NCI-H128 (cell line): ENCODE measurements around the gene CCDC91.

ENCODE experiments used
- DNase-seq: peaks from one replicate; lab custom pipeline; 2025; ENCODE audit not compliant: unreplicated experiment; lab: John Stamatoyannopoulos, UW

The CCDC91 gene, protein sequence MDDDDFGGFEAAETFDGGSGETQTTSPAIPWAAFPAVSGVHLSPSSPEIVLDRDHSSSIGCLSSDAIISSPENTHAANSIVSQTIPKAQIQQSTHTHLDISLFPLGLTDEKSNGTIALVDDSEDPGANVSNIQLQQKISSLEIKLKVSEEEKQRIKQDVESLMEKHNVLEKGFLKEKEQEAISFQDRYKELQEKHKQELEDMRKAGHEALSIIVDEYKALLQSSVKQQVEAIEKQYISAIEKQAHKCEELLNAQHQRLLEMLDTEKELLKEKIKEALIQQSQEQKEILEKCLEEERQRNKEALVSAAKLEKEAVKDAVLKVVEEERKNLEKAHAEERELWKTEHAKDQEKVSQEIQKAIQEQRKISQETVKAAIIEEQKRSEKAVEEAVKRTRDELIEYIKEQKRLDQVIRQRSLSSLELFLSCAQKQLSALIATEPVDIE

GRCh38 chr12:28190321-28191050 is at the start of gene CCDC91:
Gene CCDC91, plus strand, starts transcription at chr12:28190456. Its CDS starts 66,760 bp downstream, at chr12:28257216.
- peak; percentile 50 for DNase-seq

DNA sequence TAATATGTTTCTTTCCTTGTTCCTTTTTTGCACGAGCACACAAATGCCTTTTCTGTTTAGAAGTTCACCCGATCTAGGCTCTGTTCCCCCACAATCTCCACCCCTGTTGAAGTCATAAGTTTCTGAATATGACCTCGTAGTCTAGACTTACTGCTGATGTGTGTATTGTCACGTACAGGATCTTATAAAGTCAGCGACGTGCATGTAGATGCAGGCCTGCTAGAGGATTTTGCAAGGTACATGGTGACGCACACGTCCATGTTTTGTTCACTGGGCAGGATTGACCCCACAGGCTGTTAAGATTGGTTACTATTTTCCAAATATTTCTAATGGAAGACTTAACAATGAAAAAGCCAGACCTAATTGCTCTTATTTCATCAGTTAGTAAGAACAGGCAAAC is 46.2 kb upstream of the CCDC91 start:
- no peak for DNase-seq

- no peak for DNase-seq
Measured at GRCh38 chr12:28144532-28144931, 45.7 kb upstream of the CCDC91 start.

- DNase-seq = no peak
Measured at GRCh38 chr12:28145216-28145615, 45.0 kb upstream of the CCDC91 start.

GRCh38 chr12:28149279-28149678 is 41.0 kb upstream of the CCDC91 start:
- no peak for DNase-seq

DNA sequence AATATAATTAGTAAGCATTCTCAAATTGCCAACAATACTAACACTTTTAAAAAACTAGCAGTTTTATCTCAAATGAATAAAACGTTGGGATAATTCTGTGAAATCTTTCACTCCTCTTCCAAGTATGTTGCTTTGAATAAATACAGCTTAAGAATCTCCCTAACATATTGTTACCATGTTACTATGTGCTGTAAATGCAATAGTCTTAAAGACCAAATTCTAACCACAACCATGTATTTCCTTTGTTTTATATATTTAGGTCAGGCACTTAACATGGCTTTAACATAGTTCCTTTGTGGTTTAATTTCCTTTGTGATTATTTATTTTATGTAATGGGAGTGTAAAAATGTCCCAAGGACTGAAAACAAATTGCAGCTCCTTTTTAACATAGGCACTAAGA is 33.9 kb upstream of the CCDC91 start:
- no peak for DNase-seq

DNA sequence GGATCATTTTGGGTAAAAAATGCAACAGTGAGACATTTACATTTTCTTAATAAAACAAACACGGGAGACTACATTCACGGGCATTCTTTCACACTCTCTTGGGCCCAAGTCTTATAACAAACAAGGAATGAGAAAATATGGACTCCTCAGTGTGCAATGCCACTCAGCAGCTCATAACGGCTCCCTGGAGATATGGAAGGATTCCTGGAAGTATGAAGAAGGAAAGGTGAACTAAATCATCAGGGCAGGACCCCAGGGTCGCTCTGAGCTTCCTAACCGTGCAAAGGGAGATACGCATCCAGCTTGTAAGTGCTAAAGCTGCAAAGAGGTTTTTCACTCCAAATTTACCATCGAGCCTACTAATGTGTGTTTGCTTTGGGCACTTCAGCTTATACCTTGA is 33.5 kb upstream of the CCDC91 start:
- DNase-seq = no peak

DNA sequence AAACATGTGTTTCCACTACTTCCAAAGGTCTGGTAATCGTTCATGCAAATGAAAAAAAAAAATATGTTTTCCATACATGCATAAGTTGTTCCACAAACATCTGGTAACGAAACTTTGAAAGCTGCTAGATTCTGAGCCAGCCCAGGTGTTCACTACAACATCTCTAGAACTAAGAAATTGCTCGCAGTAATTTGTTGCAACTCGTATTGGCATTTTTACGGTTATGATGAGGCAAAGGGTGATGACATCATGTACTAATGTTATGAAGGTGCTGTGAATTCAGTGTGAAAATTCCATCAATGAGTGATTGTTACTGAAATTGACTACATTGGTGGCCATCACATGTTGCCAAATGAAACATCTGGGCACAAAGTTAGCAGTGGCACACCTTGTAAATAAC is 31.9 kb upstream of the CCDC91 start:
- DNase-seq = no peak

GRCh38 chr12:28159688-28160087 is 30.6 kb upstream of the CCDC91 start:
- DNase-seq = no peak

DNA sequence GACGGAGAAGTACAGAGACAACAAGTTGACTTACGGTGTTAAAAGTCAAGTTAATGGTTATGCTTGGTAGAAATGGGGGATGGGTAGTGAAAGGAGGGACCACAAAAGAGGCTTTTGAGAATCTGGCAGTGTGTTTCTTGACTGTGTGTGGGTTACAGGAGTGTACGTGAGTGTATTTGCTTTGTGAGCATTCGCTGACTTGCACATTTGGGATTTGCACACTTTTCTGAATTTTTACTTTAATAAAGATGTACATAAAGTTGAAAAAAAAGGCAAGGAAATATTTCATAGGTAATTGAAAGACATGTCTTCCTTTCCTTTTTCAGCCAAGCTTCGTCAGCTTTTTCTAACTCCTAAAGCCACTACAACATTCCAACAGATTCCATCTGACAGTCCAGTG is 28.6 kb upstream of the CCDC91 start:
- no peak for DNase-seq

DNA sequence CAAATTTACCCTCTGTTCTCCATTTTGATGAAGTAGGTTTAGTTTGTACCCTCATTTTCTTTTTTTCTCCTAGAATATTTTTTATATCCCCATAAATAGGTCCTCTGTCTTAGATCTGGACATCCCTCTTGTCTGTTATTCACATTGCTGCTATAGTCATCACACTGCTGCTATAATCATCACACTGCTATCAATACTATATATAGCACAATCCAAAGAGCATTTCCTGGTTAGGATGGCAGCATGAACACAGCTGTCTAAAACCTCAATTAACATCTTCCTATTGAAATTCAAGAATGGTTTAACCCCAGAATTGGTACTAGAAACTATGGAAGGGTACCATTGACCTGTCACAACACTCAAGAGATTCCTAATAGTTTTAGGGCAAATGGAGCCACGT is 27.6 kb upstream of the CCDC91 start:
- DNase-seq = no peak

DNA sequence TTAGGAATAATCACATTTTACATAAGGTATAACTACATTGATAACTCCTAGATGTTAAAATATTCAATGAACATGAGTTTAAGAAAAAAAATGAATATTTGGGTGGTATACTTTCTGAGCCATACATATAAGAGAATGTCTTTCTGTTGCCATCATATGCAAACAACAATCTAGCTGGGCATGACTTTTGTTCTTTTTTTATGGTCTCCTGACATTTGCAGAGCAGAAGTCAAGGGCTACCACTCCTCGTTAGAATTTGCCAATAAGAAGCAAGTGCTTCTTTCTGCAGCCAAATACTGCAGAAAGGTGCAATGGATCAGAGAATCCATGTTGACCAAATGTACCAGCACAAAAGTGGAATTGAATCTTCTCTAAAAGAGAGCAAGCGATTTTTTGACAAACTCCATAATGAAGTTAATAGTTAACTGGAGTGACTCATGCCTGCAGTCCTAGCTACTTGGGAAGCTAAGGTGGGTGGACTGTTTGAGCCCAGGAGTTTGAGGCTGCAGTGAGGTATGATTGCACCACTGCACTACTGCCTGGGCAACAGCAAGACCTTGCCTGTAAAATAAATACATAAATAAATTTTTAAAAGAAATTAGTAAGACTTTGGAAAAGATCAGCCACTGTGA is 25.5 kb upstream of the CCDC91 start:
- DNase-seq = no peak

DNA sequence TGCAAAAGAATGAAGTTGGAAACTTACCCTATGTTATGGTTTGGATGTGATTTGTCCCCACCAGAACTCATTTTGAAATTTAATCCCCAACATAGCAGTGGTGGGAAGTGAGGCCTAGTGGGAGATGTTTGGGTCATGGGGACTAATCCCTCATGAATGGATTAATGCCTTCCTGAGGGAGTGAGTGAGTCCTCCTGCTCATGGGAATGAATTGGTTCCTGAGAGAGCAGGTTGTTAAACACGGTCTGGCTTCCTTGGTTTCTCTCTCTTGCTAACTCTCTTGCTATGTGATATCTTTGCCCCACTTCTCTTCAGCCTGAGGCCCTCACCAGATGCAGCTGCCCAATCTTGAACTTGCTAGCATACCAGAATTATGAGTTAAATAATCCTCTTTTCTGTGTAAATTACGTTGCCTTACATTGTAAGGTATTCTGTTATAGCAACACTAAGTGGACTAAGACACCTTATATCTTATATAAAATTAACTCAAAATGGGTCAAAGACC is 22.2 kb upstream of the CCDC91 start:
- DNase-seq = no peak

GRCh38 chr12:28171356-28172060 is 18.7 kb upstream of the CCDC91 start:
- no peak for DNase-seq

GRCh38 chr12:28172434-28173030 is 17.7 kb upstream of the CCDC91 start:
- DNase-seq = peak; percentile 39

- no peak for DNase-seq
Measured at GRCh38 chr12:28173440-28173839, 16.8 kb upstream of the CCDC91 start.

DNA sequence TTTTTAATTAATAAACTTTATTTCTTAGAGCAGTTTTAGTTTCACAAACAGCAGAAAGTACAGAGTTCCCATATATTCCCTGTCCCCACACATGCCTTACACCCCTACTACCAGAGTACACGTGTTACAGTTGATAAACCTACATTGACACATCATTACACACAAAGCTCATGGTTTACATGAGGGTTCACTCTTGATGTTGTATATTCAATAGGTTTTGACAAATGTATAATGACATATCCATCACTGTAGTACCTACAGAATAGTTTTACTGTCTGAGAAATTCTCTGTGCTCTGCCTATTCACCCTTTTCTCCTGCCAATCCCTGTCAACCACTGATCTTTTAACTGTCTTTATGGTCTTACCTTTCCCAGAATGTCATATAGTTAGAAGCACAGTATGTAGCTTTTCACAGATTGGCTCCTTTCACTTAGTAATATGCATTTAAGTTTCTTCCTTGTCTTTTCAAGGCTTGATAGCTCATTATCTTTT is 15.1 kb upstream of the CCDC91 start:
- no peak for DNase-seq

DNA sequence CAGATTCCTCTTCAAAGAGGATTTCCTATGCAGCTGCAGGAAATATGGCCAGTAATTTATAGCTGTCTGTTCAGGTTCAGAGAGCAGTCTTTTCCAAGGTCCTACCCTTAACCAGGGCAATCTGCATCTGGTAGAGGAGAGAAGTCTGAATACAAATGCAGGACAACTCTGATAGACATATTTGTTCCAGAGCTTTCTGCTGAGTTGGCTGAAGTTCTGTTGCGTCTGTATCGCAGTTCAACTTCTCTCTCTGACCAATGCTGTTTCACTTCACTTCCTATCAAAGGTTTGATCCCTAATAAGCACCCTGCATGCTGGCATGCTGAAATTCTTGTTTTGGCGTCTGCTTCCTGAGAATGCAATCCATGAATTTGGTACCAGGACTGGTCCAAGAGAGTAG is 14.0 kb upstream of the CCDC91 start:
- DNase-seq = no peak

DNA sequence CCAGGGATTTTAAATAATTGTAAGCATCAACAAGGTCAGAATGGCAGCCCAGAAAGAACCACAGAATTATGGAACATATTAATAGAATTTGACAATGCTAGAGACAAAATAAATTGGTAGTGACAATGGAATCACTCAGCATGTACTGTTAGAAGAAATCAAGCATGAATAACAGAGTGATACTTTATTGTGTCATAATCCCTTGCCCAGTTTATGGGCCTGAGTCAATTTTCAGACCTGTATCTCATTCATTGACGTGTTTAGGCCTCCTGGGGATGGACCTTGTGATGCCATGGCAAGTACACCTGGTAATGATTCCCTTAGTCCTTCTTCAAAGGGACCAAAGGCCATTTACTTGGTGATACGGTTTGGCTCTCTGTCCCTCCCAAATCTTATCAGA is 12.8 kb upstream of the CCDC91 start:
- DNase-seq = no peak

DNA sequence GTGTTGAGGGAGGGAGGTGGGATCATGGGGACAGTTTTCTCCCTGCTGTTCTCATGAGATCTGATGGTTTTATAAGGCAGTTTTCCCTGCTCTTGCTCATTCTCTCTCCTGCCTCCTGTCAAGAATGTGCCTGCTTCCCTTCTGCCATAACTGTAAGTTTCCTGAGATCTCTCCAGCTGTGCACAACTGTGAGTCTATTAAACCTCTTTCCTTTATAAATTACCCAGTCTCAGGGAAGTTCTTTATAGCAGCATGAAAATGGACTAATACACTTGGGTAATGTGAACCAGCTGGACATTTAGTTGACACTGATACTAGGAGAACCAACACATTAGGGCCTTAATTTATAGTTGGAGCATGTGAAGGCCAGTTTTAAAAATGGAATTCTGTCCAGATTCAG is 12.4 kb upstream of the CCDC91 start:
- DNase-seq = no peak

GRCh38 chr12:28178775-28179174 is 11.5 kb upstream of the CCDC91 start:
- no peak for DNase-seq
